ENCODE results near the gene RPS23.

The RPS23 gene

GRCh38 chr5:82265047-82265446 lies 13.1 kb downstream of the RPS23 start:
- H3K4me3 ChIP-seq (ENCODE audit: insufficient read depth, low read length, poor library complexity, severe bottlenecking) = no peak overlapping the region
- H3F3A ChIP-seq (ENCODE audit: insufficient read depth) = no peaks in the 10 kb centered on the region
- no peak overlapping the region for H2AFZ ChIP-seq (ENCODE audit: low read depth, low read length, severe bottlenecking)
- H4K20me1 ChIP-seq (ENCODE audit: low read depth, low read length) = no peaks in the 10 kb centered on the region
- no peak overlapping the region for H3K4me2 ChIP-seq (ENCODE audit: low read depth, low read length, poor library complexity, severe bottlenecking)
- no peaks in the 10 kb centered on the region for H3K27me3 ChIP-seq (ENCODE audit: low read length)
- TF ChIP-seq, protein P1, sequence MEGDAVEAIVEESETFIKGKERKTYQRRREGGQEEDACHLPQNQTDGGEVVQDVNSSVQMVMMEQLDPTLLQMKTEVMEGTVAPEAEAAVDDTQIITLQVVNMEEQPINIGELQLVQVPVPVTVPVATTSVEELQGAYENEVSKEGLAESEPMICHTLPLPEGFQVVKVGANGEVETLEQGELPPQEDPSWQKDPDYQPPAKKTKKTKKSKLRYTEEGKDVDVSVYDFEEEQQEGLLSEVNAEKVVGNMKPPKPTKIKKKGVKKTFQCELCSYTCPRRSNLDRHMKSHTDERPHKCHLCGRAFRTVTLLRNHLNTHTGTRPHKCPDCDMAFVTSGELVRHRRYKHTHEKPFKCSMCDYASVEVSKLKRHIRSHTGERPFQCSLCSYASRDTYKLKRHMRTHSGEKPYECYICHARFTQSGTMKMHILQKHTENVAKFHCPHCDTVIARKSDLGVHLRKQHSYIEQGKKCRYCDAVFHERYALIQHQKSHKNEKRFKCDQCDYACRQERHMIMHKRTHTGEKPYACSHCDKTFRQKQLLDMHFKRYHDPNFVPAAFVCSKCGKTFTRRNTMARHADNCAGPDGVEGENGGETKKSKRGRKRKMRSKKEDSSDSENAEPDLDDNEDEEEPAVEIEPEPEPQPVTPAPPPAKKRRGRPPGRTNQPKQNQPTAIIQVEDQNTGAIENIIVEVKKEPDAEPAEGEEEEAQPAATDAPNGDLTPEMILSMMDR (IDR thresholded peaks at IDR 0.05; ENCODE audit: insufficient read depth, low read length, poor library complexity, severe bottlenecking) = no peak
- no peak for TF ChIP-seq EZH2phosphoT487 (conservative IDR thresholded peaks at IDR 0.05; ENCODE audit: low read length)
- H3K79me2 ChIP-seq (ENCODE audit: insufficient read depth, low read length) = no peaks in the 10 kb centered on the region
- no peaks in the 10 kb centered on the region for H3K9me2 ChIP-seq (replicated peaks; ENCODE audit: insufficient read depth, low read length)
- H3K9ac ChIP-seq (ENCODE audit: low read length) = no peak overlapping the region
- 0 out of 2 replicates have a peak, but pooled peaks cover 5% of the 10 kb centered on the region for H3K36me3 ChIP-seq (ENCODE audit: low read length)
- H3K27ac ChIP-seq (ENCODE audit: low read depth, low read length) = no peak overlapping the region
- H3K9me3 ChIP-seq (ENCODE audit: insufficient read depth, low read length) = peaks cover 9% of the 10 kb centered on the region; the same call in 1 of the 2 replicates

DNA sequence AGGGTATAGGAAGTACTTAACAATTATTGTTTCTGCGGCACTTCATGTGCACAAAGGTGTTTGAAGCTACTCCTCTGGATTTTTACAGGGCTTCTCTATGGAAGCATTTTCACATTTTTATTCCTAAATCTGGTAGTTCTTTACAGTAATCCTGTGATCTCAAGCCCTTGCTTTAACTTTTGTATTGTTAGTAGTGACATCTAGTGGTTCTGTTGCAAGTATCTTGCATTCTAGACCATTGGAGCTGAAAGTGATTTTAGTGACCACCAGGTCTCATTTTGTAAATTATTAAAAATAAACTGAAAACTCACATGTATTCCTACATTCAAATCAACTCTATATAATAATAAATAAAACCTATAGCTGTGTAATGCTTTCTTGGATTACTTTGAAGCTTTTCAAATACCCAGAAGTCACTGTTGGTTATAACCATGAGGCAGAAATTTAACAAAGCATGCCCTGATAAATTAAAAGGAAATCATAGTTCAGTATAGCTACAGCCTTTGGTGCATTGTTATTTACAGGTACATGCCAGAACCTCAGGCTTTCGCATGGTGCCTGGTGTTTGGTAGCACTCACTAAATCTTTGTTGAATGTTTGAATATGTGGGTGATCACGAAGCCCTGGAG lies 18.9 kb downstream of the RPS23 start:
- Histone ChIP-seq H3F3A (ENCODE audit: insufficient read depth) (no peaks in the 10 kb centered on the region; the same call in 1 of the 2 replicates), H3K79me2 (ENCODE audit: insufficient read depth, low read length) (no peaks in the 10 kb centered on the region), H3K9ac (ENCODE audit: low read length) (no peak overlapping the region), H3K27ac (ENCODE audit: low read depth, low read length) (no peak overlapping the region), H3K27me3 (ENCODE audit: low read length) (no peaks in the 10 kb centered on the region), H3K4me2 (ENCODE audit: low read depth, low read length, poor library complexity, severe bottlenecking) (no peak overlapping the region), H3K4me3 (ENCODE audit: insufficient read depth, low read length, poor library complexity, severe bottlenecking) (no peak overlapping the region), H2AFZ (ENCODE audit: low read depth, low read length, severe bottlenecking) (no peak overlapping the region), H3K9me2 (replicated peaks; ENCODE audit: insufficient read depth, low read length) (no peaks in the 10 kb centered on the region), H4K20me1 (ENCODE audit: low read depth, low read length) (no peaks in the 10 kb centered on the region), H3K9me3 (ENCODE audit: insufficient read depth, low read length) (no peaks in the 10 kb centered on the region), H3K36me3 (ENCODE audit: low read length) (no peaks in the 10 kb centered on the region)
- TF ChIP-seq, protein P1 (IDR thresholded peaks at IDR 0.05; ENCODE audit: insufficient read depth, low read length, poor library complexity, severe bottlenecking) = peak; percentile 46
- no peak for TF ChIP-seq EZH2phosphoT487 (conservative IDR thresholded peaks at IDR 0.05; ENCODE audit: low read length)

DNA sequence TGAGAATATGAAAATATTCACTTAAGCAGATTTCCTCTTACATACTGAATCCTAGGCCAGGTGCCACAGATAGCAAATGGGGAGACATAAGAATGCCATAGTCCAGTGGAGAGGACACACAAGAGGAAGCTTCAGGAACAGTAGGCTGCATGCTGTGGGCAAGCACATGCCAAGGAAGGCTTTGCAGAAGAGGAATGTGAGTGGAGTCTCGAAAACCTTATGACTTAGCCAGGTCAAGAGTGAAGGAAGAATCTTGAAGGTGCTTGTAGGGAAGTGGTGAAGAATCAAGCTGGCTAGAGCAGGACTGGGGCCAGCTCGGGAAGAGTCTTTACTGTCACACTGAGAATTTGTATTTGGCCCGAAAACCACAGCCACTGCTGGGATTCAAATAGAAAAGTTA lies 20.4 kb downstream of the RPS23 start:
- Histone ChIP-seq H3K9me3 (ENCODE audit: insufficient read depth, low read length) (no peaks in the 10 kb centered on the region), H4K20me1 (ENCODE audit: low read depth, low read length) (no peaks in the 10 kb centered on the region), H3F3A (ENCODE audit: insufficient read depth) (no peaks in the 10 kb centered on the region; the same call in 1 of the 2 replicates), H2AFZ (ENCODE audit: low read depth, low read length, severe bottlenecking) (no peak overlapping the region), H3K9ac (ENCODE audit: low read length) (no peak overlapping the region), H3K27ac (ENCODE audit: low read depth, low read length) (no peak overlapping the region), H3K27me3 (ENCODE audit: low read length) (no peaks in the 10 kb centered on the region), H3K9me2 (replicated peaks; ENCODE audit: insufficient read depth, low read length) (no peaks in the 10 kb centered on the region), H3K36me3 (ENCODE audit: low read length) (no peaks in the 10 kb centered on the region), H3K4me3 (ENCODE audit: insufficient read depth, low read length, poor library complexity, severe bottlenecking) (no peak overlapping the region), H3K79me2 (ENCODE audit: insufficient read depth, low read length) (no peaks in the 10 kb centered on the region), H3K4me2 (ENCODE audit: low read depth, low read length, poor library complexity, severe bottlenecking) (no peak overlapping the region)
- TF ChIP-seq EZH2phosphoT487 (conservative IDR thresholded peaks at IDR 0.05; ENCODE audit: low read length) = no peak
- TF ChIP-seq, protein P1 (IDR thresholded peaks at IDR 0.05; ENCODE audit: insufficient read depth, low read length, poor library complexity, severe bottlenecking) = no peak

Measured in SU-DHL-6 (cell line).